ENCODE measurements around the gene MKI67. TPM values are rescaled to one million over a fixed set of nuclear protein-coding genes. Genes with fewer than 3 reads are reported as not detected.

MKI67 gene
- total RNA-seq, 1 donor from 2014 or later, result 0.64 TPM

- H3K27ac ChIP-seq, result peak overlapping the region; percentile 64 to 73
- peak in 1 of 2 donors; percentile 67 for DNase-seq (ENCODE audit: low spot score in 2 of 2)
- H3K27me3 ChIP-seq, result no peaks in the 10 kb centered on the region
- no peak for TF ChIP-seq CTCF (IDR thresholded peaks at IDR 0.05)
- H3K36me3 ChIP-seq, result peaks cover 0 to 7% of the 10 kb centered on the region in 2 donors
- peaks cover 23 to 58% of the 10 kb centered on the region in 2 donors for H3K4me1 ChIP-seq
- no peaks in the 10 kb centered on the region for H3K9me3 ChIP-seq
- H3K4me3 ChIP-seq, result no peak overlapping the region
- intact Hi-C loops (cut with DNase I), result no loop called here
Observed at GRCh38 chr10:128062881-128063563, 63.2 kb downstream of the MKI67 start.

DNA sequence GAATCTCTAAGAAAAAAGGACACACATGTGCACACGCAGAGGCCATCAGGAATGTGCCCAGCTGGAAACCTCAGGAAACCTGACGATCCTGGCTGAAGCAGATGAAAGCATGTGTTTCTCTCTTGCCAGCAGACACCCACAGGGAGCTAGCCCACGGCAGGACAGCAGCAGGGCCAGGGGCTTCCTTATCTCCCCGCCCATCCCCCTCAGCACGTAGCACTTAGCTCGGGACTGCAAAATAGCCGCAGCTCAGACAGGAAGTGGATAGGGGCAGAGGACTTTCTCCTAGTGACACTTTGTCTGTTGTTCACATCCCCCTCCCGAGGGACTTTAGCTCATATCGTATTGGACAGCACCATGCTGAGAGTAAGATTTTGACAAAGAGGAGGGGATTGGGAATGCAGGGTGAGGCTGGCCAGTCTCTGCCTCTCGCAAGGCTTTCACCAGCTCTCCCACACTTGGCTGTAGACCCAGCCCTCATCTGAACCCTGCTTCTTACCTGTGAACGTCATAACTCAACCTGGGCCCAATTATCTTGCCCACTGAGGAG, 63.8 kb downstream of the MKI67 start:
- H3K36me3 ChIP-seq, result peaks cover 0 to 7% of the 10 kb centered on the region in 2 donors
- no peak overlapping the region for H3K4me3 ChIP-seq
- H3K27me3 ChIP-seq, result no peaks in the 10 kb centered on the region
- no peaks in the 10 kb centered on the region for H3K9me3 ChIP-seq
- DNase-seq (ENCODE audit: low spot score in 2 of 2), result peak in 1 of 2 donors; percentile 66
- no peak for TF ChIP-seq CTCF (IDR thresholded peaks at IDR 0.05)
- H3K4me1 ChIP-seq, result peaks cover 23 to 58% of the 10 kb centered on the region in 2 donors
- intact Hi-C loops (cut with DNase I), result no loop called here
- peak overlapping the region; percentile 64 to 73 for H3K27ac ChIP-seq

- Histone ChIP-seq H3K36me3 (peaks cover 0 to under 1% of the 10 kb centered on the region in 2 donors), H3K4me1 (peaks cover 25 to 62% of the 10 kb centered on the region in 2 donors), H3K27me3 (no peaks in the 10 kb centered on the region), H3K9me3 (no peaks in the 10 kb centered on the region), H3K4me3 (no peak overlapping the region), H3K27ac (peak overlapping the region; percentile 64 to 73)
- DNase-seq (ENCODE audit: low spot score in 2 of 2), result peak in 1 of 2 donors; percentile 55
- intact Hi-C loops (cut with DNase I), result no loop called here
- TF ChIP-seq CTCF (IDR thresholded peaks at IDR 0.05), result no peak
Observed at GRCh38 chr10:128061306-128062300, 64.6 kb downstream of the MKI67 start.

GRCh38 chr10:128060341-128061250, 65.6 kb downstream of the MKI67 start:
- H3K27me3 ChIP-seq, result no peaks in the 10 kb centered on the region
- no peaks in the 10 kb centered on the region for H3K36me3 ChIP-seq
- peaks cover 26 to 62% of the 10 kb centered on the region in 2 donors for H3K4me1 ChIP-seq
- H3K4me3 ChIP-seq, result no peak overlapping the region
- no peaks in the 10 kb centered on the region for H3K9me3 ChIP-seq
- intact Hi-C loops (cut with DNase I), result no loop called here
- no peak for TF ChIP-seq CTCF (IDR thresholded peaks at IDR 0.05)
- DNase-seq (ENCODE audit: low spot score in 2 of 2), result peak in 1 of 2 donors; percentile 58
- peak overlapping the region; percentile 1 to 51 for H3K27ac ChIP-seq

GRCh38 chr10:128059982-128060293, 66.3 kb downstream of the MKI67 start:
- no peak overlapping the region for H3K4me3 ChIP-seq
- no peaks in the 10 kb centered on the region for H3K36me3 ChIP-seq
- no peaks in the 10 kb centered on the region for H3K27me3 ChIP-seq
- H3K27ac ChIP-seq, result peak overlapping the region in 1 of 2 donors; percentile 1
- H3K9me3 ChIP-seq, result no peaks in the 10 kb centered on the region
- DNase-seq (ENCODE audit: low spot score in 2 of 2), result peak in 1 of 2 donors; percentile 50
- H3K4me1 ChIP-seq, result peaks cover 24 to 56% of the 10 kb centered on the region in 2 donors
- TF ChIP-seq CTCF (IDR thresholded peaks at IDR 0.05), result no peak
- intact Hi-C loops (cut with DNase I), result no loop called here
